ENCODE data around the gene DACH1. TPM values are rescaled to one million over a fixed set of nuclear protein-coding genes. Genes with fewer than 3 reads are reported as not detected.

DACH1 gene
- total and polyA plus RNA-seq, 2 experiments from 2014 or later = 1.3 to 6.5 TPM

DNA sequence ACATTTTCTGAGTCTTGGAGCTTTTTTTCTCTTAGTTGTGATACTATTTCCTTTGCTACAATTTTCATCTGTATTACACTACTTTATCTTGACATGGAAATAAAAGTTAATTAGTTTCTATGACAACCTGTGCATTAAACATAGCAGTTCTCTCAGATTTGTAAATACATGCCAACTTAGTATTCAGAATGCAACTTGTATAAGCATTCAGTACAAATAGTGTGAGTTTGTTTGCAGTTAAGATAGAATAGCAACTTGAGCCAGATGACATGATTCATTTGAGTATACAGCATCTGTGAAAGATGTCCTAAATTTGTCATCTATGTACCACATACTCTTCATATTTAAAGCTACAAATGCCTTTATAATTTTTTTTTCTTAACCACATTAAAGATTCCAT lies 98.1 kb downstream of the DACH1 start:
- H4K20me1 ChIP-seq (ENCODE audit: insufficient read depth, poor library complexity, severe bottlenecking) = no peaks in the 10 kb centered on the region
- no peaks in the 10 kb centered on the region for H3K9me2 ChIP-seq (replicated peaks; ENCODE audit: insufficient read depth)
- H3K4me2 ChIP-seq = no peak overlapping the region
- H2AFZ ChIP-seq = no peak overlapping the region
- H3K4me1 ChIP-seq (ENCODE audit: insufficient read depth) = peaks cover 3% of the 10 kb centered on the region
- no peaks in the 10 kb centered on the region for H3K27me3 ChIP-seq
- H3K36me3 ChIP-seq (replicated peaks; ENCODE audit: insufficient read depth, low read depth) = no peaks in the 10 kb centered on the region
- H3K4me3 ChIP-seq = no peak overlapping the region
- no peak for DNase-seq (ENCODE audit: low spot score)
- TF ChIP-seq EZH2phosphoT487 (IDR thresholded peaks at IDR 0.05; ENCODE audit: low read depth, severe bottlenecking, unreplicated experiment) (no peak), EZH2 (IDR thresholded peaks at IDR 0.05; ENCODE audit: borderline replicate concordance) (no peak)
- TF ChIP-seq, protein P1, sequence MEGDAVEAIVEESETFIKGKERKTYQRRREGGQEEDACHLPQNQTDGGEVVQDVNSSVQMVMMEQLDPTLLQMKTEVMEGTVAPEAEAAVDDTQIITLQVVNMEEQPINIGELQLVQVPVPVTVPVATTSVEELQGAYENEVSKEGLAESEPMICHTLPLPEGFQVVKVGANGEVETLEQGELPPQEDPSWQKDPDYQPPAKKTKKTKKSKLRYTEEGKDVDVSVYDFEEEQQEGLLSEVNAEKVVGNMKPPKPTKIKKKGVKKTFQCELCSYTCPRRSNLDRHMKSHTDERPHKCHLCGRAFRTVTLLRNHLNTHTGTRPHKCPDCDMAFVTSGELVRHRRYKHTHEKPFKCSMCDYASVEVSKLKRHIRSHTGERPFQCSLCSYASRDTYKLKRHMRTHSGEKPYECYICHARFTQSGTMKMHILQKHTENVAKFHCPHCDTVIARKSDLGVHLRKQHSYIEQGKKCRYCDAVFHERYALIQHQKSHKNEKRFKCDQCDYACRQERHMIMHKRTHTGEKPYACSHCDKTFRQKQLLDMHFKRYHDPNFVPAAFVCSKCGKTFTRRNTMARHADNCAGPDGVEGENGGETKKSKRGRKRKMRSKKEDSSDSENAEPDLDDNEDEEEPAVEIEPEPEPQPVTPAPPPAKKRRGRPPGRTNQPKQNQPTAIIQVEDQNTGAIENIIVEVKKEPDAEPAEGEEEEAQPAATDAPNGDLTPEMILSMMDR (IDR thresholded peaks at IDR 0.05; ENCODE audit: poor library complexity) = no peak
- H3K27ac ChIP-seq = no peak overlapping the region
- H3K9me3 ChIP-seq (ENCODE audit: low read depth) = no peaks in the 10 kb centered on the region
- H3K79me2 ChIP-seq = no peaks in the 10 kb centered on the region

DNA sequence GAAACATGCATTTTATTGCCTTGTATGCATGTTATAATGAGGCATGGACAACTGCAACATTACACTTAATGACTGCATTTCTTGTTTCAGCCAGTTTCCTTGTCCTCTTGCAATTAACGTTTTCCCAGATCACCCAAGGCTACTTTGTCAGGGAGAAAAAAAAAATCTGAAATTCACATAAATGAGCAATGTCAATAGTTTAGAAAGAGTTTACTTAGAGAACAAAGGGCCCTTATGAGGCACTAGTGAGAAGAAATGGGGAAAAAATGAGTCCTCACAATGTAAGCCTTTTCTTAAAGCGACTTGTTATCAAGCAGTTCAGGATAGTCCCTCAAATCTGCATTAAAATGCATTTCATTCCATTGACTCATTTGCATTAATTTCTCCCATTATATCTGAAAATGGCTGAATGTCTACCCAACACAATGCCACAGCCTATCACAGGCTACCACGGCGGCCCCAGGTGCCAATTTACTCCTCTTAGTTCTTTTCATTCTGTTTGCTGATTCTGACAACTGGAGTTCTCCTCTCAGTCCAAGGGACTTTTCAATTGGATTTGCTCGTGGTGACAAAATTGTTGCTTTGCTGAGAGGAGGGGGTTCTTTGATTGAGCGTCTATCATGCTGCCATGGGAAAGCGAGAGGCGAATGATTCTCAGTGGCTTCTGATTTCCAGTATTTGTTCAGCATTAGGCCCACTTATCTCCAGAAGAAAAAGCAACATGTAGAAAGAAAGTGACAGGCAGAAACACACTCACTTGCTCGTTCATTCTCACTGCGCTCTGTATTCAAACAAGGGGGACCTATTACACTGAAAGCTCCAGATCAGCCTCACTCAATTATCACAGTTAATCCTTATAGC lies 107.1 kb downstream of the DACH1 start:
- no peaks in the 10 kb centered on the region for H3K79me2 ChIP-seq
- peaks cover 12% of the 10 kb centered on the region for H3K4me1 ChIP-seq (ENCODE audit: insufficient read depth)
- H3K9me2 ChIP-seq (replicated peaks; ENCODE audit: insufficient read depth) = no peaks in the 10 kb centered on the region
- 46% methylated on average over 10 of the region's 10 CpGs for WGBS (ENCODE audit: low lambda C conversion rate, missing lambda C conversion rate)
- DNase-seq (ENCODE audit: low spot score) = no peak
- peak overlapping the region; percentile 55 for H3K4me2 ChIP-seq
- no peaks in the 10 kb centered on the region for H4K20me1 ChIP-seq (ENCODE audit: insufficient read depth, poor library complexity, severe bottlenecking)
- TF ChIP-seq EZH2phosphoT487 (IDR thresholded peaks at IDR 0.05; ENCODE audit: low read depth, severe bottlenecking, unreplicated experiment) (no peak), EZH2 (IDR thresholded peaks at IDR 0.05; ENCODE audit: borderline replicate concordance) (no peak)
- TF ChIP-seq, protein P1 (IDR thresholded peaks at IDR 0.05; ENCODE audit: poor library complexity) = no peak
- peak overlapping the region; percentile 30 for H2AFZ ChIP-seq
- no peaks in the 10 kb centered on the region for H3K36me3 ChIP-seq (replicated peaks; ENCODE audit: insufficient read depth, low read depth)
- H3K27ac ChIP-seq = peak overlapping the region; percentile 28
- H3K4me3 ChIP-seq = no peak overlapping the region
- no peaks in the 10 kb centered on the region for H3K27me3 ChIP-seq
- H3K9me3 ChIP-seq (ENCODE audit: low read depth) = no peaks in the 10 kb centered on the region

DNA sequence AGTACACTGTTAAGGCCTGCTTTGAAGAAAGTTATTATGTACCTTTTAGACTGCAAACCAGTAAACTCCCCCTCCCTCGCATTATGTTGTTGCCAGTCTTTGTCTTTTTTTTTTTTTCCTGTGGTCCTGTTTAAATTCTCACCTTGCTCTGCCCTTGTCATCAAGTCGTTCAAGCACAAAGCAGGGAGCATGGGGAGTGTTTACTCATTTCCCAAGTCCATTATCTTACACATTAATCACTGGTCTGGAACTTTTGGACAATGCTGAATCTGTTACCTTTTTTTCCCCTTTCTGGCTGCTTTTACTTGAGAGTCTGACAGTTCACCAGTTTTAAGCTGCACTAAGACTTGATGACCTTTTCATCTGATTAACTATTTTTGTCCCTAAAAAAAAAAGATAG lies 108.2 kb downstream of the DACH1 start:
- WGBS (ENCODE audit: low lambda C conversion rate, missing lambda C conversion rate) = 28% methylated on average over 2 of the region's 2 CpGs
- no peaks in the 10 kb centered on the region for H3K79me2 ChIP-seq
- no peaks in the 10 kb centered on the region for H3K9me2 ChIP-seq (replicated peaks; ENCODE audit: insufficient read depth)
- no peaks in the 10 kb centered on the region for H3K9me3 ChIP-seq (ENCODE audit: low read depth)
- H2AFZ ChIP-seq = no peak overlapping the region
- TF ChIP-seq EZH2 (IDR thresholded peaks at IDR 0.05; ENCODE audit: borderline replicate concordance) (no peak), EZH2phosphoT487 (IDR thresholded peaks at IDR 0.05; ENCODE audit: low read depth, severe bottlenecking, unreplicated experiment) (no peak)
- TF ChIP-seq, protein P1 (IDR thresholded peaks at IDR 0.05; ENCODE audit: poor library complexity) = no peak
- H4K20me1 ChIP-seq (ENCODE audit: insufficient read depth, poor library complexity, severe bottlenecking) = no peaks in the 10 kb centered on the region
- H3K4me3 ChIP-seq = no peak overlapping the region
- no peaks in the 10 kb centered on the region for H3K36me3 ChIP-seq (replicated peaks; ENCODE audit: insufficient read depth, low read depth)
- peak overlapping the region; percentile 55 for H3K4me2 ChIP-seq
- H3K27me3 ChIP-seq = no peaks in the 10 kb centered on the region
- peak overlapping the region; percentile 12 for H3K27ac ChIP-seq
- H3K4me1 ChIP-seq (ENCODE audit: insufficient read depth) = peaks cover 12% of the 10 kb centered on the region
- peak; percentile 4 for DNase-seq (ENCODE audit: low spot score)

Data from hepatocyte (in vitro differentiated cells).